Natural killer cell treated with Interleukin-12 subunit alpha and Interleukin-12 subunit beta and Interleukin-15 and Interleukin-18, amount 100 ng/mL, for 72 hours (primary cell): Measurements from ENCODE around the gene SUCLG2. TPM values are rescaled to one million over a fixed set of nuclear protein-coding genes. Genes with fewer than 3 reads are reported as not detected.

Source experiments
- ATAC-seq, 2 donors: fragments of 150-1000 bp; cut with Tn5 transposase in 1 of 2; sonication (Bioruptor Pico), chemical (Tn5 transposase) in 1 of 2; 2 replicates each; pipeline ENCODE4 v1.10.0; 2021
- DNase-seq: peaks from one replicate; pipeline ENCODE4 v3.0.0; 2022; ENCODE audit warnings: low spot score
- H3K27ac Mint-ChIP-seq, 2 donors: 1 replicate in 1 of 2; 2 replicates in 1 of 2; pipeline ENCODE4 v1.8.0; 2022; ENCODE audit warnings: mixed read lengths in 2 of 2, mild to moderate bottlenecking in 1 of 2, moderate library complexity in 1 of 2
- H3K27me3 Mint-ChIP-seq, 2 donors: 1 replicate in 1 of 2; 2 replicates in 1 of 2; pipeline ENCODE4 v1.8.0; 2022; ENCODE audit warnings: mixed read lengths in 2 of 2
- H3K36me3 Mint-ChIP-seq: one replicate; pipeline ENCODE4 v1.8.0; 2022; ENCODE audit warnings: mixed read lengths
- H3K4me1 Mint-ChIP-seq, 2 donors: 1 replicate in 1 of 2; 2 replicates in 1 of 2; pipeline ENCODE4 v1.8.0; 2022; ENCODE audit warnings: low read depth in 2 of 2, mixed read lengths in 2 of 2, mild to moderate bottlenecking in 1 of 2
- H3K4me3 Mint-ChIP-seq: one replicate; pipeline ENCODE4 v1.8.0; 2022; ENCODE audit warnings: mixed read lengths
- H3K9me3 Mint-ChIP-seq: 2 replicates; pipeline ENCODE4 v1.8.0; 2022; ENCODE audit warnings: mixed read lengths
- total RNA-seq, 2 donors: library from RNA; stranded (reverse); gene quantifications; one replicate each; pipeline ENCODE4 v1.2.3, GENCODE V29; 2022

SUCLG2 gene
- total RNA-seq, 2 donors from 2014 or later, result 18.9 to 28.2 TPM

DNA sequence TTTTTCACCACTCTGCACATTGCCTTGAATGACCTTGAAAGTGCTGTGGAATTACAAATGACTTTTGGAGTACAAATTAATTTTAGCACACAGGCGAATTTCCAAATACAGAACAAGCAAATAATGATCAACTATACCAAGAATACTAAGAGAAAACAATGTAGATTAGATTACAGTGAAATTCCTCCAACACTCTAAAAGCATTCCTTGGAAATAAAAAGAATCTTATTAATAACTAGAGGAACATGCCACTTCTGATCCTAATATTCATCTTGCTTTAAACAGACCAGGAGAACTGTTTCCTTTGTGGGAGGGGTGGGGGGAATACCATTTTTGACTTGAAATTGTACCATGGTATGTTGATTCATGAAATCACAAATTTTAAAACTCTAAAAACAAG, 167.5 kb downstream of the SUCLG2 start:
- H3K27ac Mint-ChIP-seq, result no peak overlapping the region

DNA sequence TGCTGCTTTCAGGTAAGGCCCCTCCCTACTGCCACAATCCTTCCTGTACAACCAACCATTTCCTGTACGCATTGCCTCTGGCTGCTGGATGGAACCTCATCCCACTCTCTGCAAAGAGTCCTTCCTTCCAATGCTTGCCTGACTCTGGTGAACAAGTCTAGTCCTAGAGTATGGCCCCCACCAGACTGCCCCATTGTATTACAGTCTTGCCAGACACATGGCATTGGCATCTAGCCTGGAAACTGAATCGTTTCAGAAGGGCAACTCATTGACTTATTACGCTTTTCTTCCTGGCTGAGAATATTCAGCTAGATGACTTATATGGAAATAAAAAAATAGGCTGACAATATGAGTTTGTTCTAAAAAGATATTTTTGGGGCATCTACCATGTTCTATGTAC, 170.3 kb downstream of the SUCLG2 start:
- Mint-ChIP-seq H3K27ac (no peak overlapping the region), H3K27me3 (no peaks in the 10 kb centered on the region), H3K9me3 (no peaks in the 10 kb centered on the region), H3K4me1 (no peaks in the 10 kb centered on the region), H3K36me3 (peaks cover 6% of the 10 kb centered on the region), H3K4me3 (no peak overlapping the region)
- DNase-seq, result no peak
- no peak for ATAC-seq

More for the DNA sequence above, 167.5 kb downstream of the SUCLG2 start:
- no peaks in the 10 kb centered on the region for H3K4me1 Mint-ChIP-seq
- no peaks in the 10 kb centered on the region for H3K9me3 Mint-ChIP-seq
- no peaks in the 10 kb centered on the region for H3K36me3 Mint-ChIP-seq
- ATAC-seq, result no peak
- no peaks in the 10 kb centered on the region for H3K27me3 Mint-ChIP-seq
- DNase-seq, result no peak
- no peak overlapping the region for H3K4me3 Mint-ChIP-seq

DNA sequence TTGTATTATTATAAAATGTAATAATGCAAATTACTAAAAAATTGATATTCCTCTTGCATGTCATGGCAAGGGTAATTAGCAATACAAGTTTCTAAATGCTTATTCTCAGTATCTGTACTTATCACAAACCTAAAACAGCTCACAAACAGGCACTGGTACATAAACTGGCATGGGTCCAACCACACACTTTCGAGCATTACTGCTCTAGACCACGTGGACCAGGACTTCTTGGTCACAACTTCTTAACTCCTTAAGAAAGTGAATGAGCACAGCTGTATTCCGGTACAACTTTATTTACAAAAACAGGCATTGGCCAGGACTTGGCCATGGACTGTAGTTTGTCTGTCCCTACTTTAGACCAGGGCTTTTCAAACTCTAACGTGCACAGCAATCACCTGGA, 173.3 kb downstream of the SUCLG2 start:
- Mint-ChIP-seq H3K36me3 (peaks cover 6% of the 10 kb centered on the region), H3K9me3 (no peaks in the 10 kb centered on the region), H3K4me1 (peaks cover 0 to 3% of the 10 kb centered on the region in 2 donors), H3K27me3 (no peaks in the 10 kb centered on the region), H3K27ac (no peak overlapping the region), H3K4me3 (no peak overlapping the region)
- DNase-seq (no peak), ATAC-seq (no peak)

DNA sequence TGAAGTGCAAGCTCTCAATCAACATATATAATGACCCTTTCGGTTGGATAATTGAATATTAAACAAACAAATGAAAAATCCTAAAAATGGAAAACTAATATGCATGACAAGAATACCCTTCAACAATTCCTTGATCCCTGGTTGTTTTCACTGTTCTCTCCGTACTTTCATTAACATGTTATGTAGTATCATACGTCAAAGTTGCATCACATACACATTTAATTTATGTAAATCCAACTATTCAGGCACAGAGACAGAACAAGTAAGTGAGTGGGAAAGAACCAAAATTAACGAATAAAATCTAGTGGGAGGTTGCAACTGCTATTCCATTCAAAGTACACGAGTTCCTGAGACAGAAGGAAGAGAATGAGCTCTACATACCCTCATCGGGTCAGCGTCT, 176.0 kb downstream of the SUCLG2 start:
- ATAC-seq, result no peak
- H3K4me1 Mint-ChIP-seq, result peaks cover 3 to 5% of the 10 kb centered on the region in 2 donors
- DNase-seq, result no peak
- H3K9me3 Mint-ChIP-seq, result no peaks in the 10 kb centered on the region
- no peak overlapping the region for H3K27ac Mint-ChIP-seq
- H3K4me3 Mint-ChIP-seq, result no peak overlapping the region
- no peaks in the 10 kb centered on the region for H3K27me3 Mint-ChIP-seq
- peaks cover 11% of the 10 kb centered on the region for H3K36me3 Mint-ChIP-seq

DNA sequence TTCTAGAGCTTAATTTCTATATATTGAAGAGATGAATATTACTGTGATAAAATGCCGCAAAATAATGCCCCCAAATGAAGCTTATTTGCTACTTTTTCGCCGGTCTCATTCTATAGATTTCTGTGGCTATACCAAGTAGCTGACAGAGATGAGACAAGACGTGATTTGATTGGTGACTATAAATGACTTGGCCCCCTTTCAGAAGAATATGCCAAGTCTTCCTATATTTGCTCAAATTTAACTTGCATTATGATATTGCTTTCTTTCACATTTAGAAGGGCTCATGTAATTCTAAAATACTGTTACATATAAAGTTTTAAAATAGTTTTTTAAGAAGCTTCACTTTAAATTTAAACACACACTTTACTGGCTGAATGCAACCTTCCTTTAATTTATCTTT, 180.1 kb downstream of the SUCLG2 start:
- DNase-seq (no peak), ATAC-seq (no peak)
- peaks cover 8% of the 10 kb centered on the region for H3K36me3 Mint-ChIP-seq
- H3K4me1 Mint-ChIP-seq, result peaks cover 3 to 5% of the 10 kb centered on the region in 2 donors
- H3K9me3 Mint-ChIP-seq, result no peaks in the 10 kb centered on the region
- H3K27me3 Mint-ChIP-seq, result no peaks in the 10 kb centered on the region
- no peak overlapping the region for H3K4me3 Mint-ChIP-seq
- no peak overlapping the region for H3K27ac Mint-ChIP-seq

DNA sequence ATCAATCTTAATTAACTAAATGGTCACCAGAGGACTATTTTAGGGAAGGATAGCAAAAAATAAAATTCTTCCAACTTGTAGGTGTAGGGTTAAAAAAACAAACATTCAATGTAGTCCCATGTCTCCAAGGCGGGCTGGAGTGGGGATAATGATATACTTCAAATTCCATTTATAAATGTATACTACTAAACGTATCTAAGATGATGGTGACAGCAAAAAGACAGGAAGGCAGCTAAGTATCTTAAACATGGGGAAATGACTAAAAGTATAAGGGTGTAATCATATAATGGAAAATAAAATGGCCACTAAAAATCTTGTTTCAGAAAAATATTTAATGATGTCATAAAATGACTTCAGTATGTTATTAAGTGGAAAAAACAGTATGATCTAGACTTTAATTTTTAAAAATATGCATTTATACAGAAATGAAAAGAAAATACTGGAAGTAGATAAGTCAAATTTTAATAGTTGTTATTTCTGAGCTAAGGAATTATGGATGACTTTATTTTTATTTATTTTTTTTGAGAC, 181.7 kb downstream of the SUCLG2 start:
- DNase-seq (no peak), ATAC-seq (no peak)
- Mint-ChIP-seq H3K27me3 (no peaks in the 10 kb centered on the region), H3K4me3 (no peak overlapping the region), H3K36me3 (peaks cover 8% of the 10 kb centered on the region), H3K9me3 (no peaks in the 10 kb centered on the region), H3K27ac (no peak overlapping the region), H3K4me1 (peaks cover 2 to 5% of the 10 kb centered on the region in 2 donors)

DNA sequence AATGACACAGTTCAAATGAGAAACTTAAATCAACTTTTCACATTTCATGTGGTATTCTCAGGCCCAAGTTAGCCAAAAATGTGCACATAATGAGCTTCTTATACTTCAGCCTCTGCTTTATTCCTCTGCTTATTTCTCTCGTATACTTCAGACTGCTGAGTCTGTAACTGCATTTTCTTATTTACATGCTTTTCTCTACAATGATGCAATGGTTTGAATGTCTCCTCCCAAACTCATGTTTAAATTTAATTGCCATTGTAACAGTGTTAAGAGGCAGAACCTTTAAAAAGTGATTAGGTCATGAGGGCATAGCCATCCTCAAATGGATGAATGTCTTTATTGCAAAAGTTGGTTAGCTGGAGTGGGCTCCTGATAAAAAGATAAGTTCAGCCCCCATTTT, 184.2 kb downstream of the SUCLG2 start:
- no peaks in the 10 kb centered on the region for H3K27me3 Mint-ChIP-seq
- no peak overlapping the region for H3K4me3 Mint-ChIP-seq
- H3K9me3 Mint-ChIP-seq, result no peaks in the 10 kb centered on the region
- peaks cover 0 to 5% of the 10 kb centered on the region in 2 donors for H3K4me1 Mint-ChIP-seq
- DNase-seq (no peak), ATAC-seq (no peak)
- H3K36me3 Mint-ChIP-seq, result peaks cover 11% of the 10 kb centered on the region
- H3K27ac Mint-ChIP-seq, result no peak overlapping the region

DNA sequence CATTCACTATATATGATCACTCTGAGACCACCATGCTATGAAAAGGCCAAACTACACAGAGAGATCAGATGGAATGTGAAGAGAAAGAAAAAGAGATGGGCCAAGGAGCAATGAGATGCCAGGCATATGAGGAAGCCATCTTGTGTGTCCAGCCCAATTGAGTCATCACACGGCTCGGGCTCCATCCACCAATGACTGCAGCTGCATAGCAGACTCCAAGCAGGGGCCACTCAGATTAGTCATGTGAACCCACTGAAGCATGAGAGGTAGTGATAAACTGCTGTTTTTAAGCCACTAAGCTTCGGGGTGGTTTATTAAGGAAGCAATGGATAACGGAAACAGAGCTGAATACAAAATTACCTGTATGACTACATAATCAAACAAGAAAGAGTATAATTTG, 185.9 kb downstream of the SUCLG2 start:
- no peak overlapping the region for H3K27ac Mint-ChIP-seq

DNA sequence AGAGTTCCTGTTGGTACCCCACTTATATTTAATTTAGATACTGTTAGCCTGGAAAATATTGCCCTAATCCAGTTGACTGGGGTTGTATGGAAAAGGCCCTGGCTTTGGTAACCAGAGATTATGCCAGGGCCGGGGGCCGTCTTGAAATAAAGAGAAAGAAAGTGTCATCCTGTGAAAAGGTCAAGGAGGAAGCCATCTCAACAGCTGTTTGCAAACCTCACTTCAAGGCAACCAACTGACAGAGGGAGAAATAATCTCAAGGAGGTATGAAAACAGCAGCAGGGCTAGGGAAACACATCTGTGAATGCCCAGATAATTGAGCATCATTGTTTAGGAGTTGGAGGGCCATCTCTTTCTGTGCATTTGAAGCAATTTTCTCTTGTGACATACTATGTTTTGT, 190.8 kb downstream of the SUCLG2 start:
- no peak for DNase-seq
- H3K9me3 Mint-ChIP-seq, result no peaks in the 10 kb centered on the region
- peaks cover 4% of the 10 kb centered on the region for H3K36me3 Mint-ChIP-seq

More for the DNA sequence above, 185.9 kb downstream of the SUCLG2 start:
- DNase-seq (no peak), ATAC-seq (no peak)
- peaks cover 0 to 6% of the 10 kb centered on the region in 2 donors for H3K4me1 Mint-ChIP-seq
- no peak overlapping the region for H3K4me3 Mint-ChIP-seq
- H3K27me3 Mint-ChIP-seq, result no peaks in the 10 kb centered on the region
- H3K9me3 Mint-ChIP-seq, result no peaks in the 10 kb centered on the region
- peaks cover 6% of the 10 kb centered on the region for H3K36me3 Mint-ChIP-seq

DNA sequence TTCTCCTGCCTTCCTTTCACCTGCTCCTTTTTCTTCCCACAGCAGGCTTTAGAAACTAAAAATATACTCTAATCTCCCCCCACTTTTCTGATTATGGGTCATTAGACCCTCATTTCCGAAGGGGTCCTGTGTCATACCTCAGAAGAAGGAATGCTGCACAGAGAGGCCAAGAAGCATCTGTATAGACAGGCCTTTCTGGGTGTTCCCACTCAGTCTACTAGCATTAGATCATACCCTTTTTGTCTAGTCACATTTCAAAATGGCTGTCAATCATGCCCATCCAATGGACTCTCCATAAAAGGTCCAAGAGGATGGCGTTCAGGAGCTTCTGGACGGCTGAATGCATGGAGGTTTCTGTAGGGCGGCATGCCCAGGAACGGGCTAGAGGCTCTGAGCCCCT, 192.2 kb downstream of the SUCLG2 start:
- Mint-ChIP-seq H3K4me1 (peaks cover 3 to 6% of the 10 kb centered on the region in 2 donors), H3K27me3 (no peaks in the 10 kb centered on the region), H3K4me3 (no peak overlapping the region), H3K36me3 (no peaks in the 10 kb centered on the region), H3K9me3 (no peaks in the 10 kb centered on the region), H3K27ac (peak overlapping the region in 1 of 2 donors; percentile 36)
- DNase-seq (no peak), ATAC-seq (no peak)

More for the DNA sequence above, 190.8 kb downstream of the SUCLG2 start:
- H3K4me3 Mint-ChIP-seq, result no peak overlapping the region
- ATAC-seq, result no peak
- H3K27ac Mint-ChIP-seq, result no peak overlapping the region
- H3K4me1 Mint-ChIP-seq, result peaks cover 6% of the 10 kb centered on the region in 2 donors
- H3K27me3 Mint-ChIP-seq, result no peaks in the 10 kb centered on the region

DNA sequence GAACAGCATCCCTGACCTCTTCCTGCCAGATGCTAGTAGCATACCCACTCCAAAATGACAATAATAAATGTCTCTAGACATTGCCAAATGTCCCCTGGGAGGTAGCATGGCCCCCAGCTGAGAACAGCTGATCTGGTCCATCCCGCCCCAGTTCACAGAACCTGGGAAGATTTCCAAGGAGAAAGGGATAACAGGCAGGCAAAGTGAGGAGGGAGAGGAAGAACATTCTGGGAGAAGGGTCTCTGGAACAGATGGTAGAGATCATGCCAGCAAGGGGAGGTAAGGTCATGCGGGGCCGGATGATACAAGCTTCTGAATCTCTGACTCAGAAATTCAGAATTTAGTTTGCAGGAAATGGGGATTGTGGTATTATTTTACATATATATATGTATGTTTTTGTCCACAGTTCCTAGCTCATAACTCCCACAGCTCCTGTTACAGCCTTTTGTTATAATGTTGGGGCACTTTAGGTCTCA, 192.7 kb downstream of the SUCLG2 start:
- DNase-seq, result no peak
- H3K4me1 Mint-ChIP-seq, result peaks cover 3 to 6% of the 10 kb centered on the region in 2 donors
- H3K4me3 Mint-ChIP-seq, result no peak overlapping the region
- no peak for ATAC-seq
- no peaks in the 10 kb centered on the region for H3K36me3 Mint-ChIP-seq
- no peak overlapping the region for H3K27ac Mint-ChIP-seq
- no peaks in the 10 kb centered on the region for H3K27me3 Mint-ChIP-seq
- H3K9me3 Mint-ChIP-seq, result no peaks in the 10 kb centered on the region

DNA sequence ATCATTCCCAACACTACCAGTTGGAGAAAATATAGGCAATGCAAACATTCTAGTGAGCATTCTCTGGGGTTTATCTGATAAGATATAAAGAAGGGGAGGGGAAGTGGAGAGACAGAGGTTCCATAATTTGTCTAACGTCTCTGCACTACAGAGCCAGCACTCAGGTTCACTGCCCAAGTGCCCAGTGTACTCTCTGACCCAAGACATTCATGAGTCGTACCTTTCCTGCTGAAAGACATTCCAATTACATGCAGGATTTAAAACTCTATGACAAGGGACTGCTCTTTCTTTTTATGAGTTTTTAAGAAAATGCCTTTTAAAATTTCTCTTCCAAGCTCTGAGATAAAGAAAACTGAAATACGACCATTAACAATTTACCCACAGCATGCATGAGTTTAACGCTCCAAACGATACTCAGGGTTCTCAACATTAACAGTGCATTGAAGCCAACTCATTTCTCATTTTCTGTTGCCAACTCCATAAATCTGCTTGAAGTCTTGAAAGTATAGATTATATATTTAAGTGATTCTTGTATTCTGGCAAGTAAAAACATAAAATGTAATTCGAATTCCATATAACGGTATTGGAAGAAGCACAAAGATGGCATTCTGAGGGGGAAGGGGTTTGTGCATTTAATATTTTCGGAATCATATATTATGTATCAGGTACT, 193.4 kb downstream of the SUCLG2 start:
- no peak for DNase-seq
- no peaks in the 10 kb centered on the region for H3K27me3 Mint-ChIP-seq
- H3K27ac Mint-ChIP-seq, result no peak overlapping the region
- peaks cover 3 to 6% of the 10 kb centered on the region in 2 donors for H3K4me1 Mint-ChIP-seq
- H3K4me3 Mint-ChIP-seq, result no peak overlapping the region
- no peaks in the 10 kb centered on the region for H3K36me3 Mint-ChIP-seq
- no peaks in the 10 kb centered on the region for H3K9me3 Mint-ChIP-seq
- ATAC-seq, result no peak

DNA sequence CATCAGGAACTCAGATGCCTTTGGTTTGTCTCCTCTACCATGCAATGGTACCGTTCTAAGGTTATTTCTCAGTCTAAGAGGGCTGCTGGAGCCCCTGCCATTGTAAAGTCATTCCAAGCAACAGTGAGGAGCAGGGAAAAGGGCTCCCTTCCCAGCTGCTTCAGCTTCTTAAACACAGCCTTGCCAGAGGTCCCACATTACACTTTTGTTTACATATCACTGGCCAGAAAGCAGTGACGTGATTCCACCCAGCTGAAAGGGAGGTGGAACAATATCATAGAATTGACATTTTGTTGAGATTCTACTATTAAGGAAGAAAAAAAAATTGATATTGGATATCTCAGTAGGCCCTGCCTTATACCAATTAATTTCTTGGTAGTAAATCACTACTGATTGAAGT, 194.6 kb downstream of the SUCLG2 start:
- Mint-ChIP-seq H3K4me3 (no peak overlapping the region), H3K27me3 (no peaks in the 10 kb centered on the region), H3K27ac (no peak overlapping the region), H3K9me3 (no peaks in the 10 kb centered on the region), H3K36me3 (no peaks in the 10 kb centered on the region), H3K4me1 (peaks cover 0 to 6% of the 10 kb centered on the region in 2 donors)
- ATAC-seq (no peak), DNase-seq (no peak)

DNA sequence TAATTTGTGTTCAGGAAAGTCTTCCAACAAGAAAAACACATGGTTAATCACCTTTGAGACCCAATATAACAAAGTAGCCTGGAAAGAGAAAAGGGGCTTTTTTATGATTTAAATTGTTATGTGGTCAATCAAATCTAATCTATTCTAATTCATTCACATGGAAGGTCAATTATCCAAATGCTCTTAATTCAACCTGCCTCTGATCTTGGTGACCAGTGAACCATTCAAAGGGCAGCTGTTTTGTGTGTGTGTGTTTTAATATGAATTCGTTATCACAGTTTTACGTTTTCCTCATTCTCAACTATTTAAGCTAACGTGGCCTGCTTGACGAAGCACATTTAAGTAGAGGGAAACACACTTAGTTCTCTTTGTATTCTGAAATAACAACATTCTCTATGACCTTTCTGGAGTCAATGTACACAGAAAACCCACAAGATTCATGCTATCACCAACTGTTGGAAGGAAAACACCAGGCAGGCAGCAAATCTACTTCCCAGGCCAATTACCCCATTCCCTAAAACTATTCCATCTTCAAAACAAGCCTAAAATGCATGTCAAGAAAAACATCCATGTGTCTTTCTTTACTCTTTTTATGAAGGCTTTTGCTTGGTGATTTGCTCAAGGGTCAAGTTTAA, 195.4 kb downstream of the SUCLG2 start:
- Mint-ChIP-seq H3K9me3 (no peaks in the 10 kb centered on the region), H3K4me1 (peaks cover 0 to 6% of the 10 kb centered on the region in 2 donors), H3K27ac (no peak overlapping the region), H3K36me3 (no peaks in the 10 kb centered on the region), H3K4me3 (no peak overlapping the region), H3K27me3 (no peaks in the 10 kb centered on the region)
- no peak for ATAC-seq
- DNase-seq, result no peak
